HFF-Myc (cell line): ENCODE data around the gene KIAA1671.

ENCODE experiments used
- DNase-seq: peaks from one replicate; pipeline ENCODE4 v3.0.0-alpha.2; 2011; ENCODE audit warnings: low read depth; ENCODE audit errors: extremely low read depth
- H3K4me3 ChIP-seq: replicated peaks from 2 replicates; pipeline ENCODE4 v1.5.1; 2011; ENCODE audit warnings: low read depth, mild to moderate bottlenecking, control low read depth, low read length
- CTCF ChIP-seq: IDR thresholded peaks from 2 replicates; pipeline ENCODE4 v1.5.1; 2012; ENCODE audit warnings: mild to moderate bottlenecking, low read depth, low read length, control low read depth; ENCODE audit errors: missing control alignments

The KIAA1671 gene

DNA sequence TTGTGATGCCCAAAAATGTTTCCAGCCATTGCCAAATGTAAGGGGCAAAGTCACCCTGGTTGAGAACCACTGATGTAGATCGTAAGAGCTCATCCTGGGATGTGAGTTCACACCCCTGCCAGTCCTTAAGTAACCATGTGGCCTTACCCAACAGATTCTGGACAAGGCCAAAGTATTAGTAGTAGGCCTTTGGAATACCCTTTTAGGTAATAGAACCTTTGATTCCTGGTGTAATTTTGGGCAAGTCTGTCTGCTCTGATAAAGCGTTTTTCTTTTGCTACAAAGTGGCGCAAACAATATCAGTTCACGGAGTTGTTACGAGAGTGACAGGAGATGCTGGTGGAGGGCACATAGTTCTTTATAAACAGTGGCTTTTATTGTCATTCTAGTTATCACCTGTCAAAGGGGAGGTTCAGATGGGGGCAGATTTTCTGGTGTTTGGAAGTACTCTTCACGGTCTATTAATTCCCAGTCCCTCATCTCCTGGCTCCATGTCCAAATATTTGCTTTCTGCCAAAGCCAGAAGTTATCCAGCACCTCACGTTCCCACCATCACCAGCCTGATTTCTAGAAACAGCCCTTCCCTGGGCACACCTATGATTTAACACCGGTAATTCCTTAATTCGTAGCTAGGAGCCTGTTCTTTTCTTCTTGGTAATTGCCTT lies 173.3 kb downstream of the KIAA1671 start:
- no peak for DNase-seq
- no peak for TF ChIP-seq CTCF
- no peak overlapping the region for H3K4me3 ChIP-seq

GRCh38 chr22:25126510-25126909 lies 174.0 kb downstream of the KIAA1671 start:
- DNase-seq = no peak
- H3K4me3 ChIP-seq = no peak overlapping the region
- no peak for TF ChIP-seq CTCF

DNA sequence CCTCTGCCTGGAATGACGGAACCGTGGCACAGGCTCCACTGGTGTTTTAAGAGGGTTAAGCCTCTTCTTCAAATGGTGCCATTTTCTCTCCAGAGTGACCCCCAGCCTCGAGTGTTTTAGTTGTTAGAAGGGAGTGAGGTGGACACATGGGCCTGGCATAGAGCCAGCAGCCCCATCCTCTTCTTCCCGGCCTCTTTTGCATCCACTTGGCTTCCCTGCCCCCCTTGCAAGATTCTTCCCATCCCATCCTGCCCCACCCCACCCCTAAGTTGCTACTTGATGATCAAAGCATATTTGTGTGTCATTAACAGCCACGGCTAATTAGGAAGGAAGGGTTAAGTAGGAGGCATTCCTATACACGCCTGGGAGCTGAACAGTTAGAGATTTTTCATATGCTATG lies 174.8 kb downstream of the KIAA1671 start:
- TF ChIP-seq CTCF = no peak
- no peak overlapping the region for H3K4me3 ChIP-seq
- DNase-seq = no peak

DNA sequence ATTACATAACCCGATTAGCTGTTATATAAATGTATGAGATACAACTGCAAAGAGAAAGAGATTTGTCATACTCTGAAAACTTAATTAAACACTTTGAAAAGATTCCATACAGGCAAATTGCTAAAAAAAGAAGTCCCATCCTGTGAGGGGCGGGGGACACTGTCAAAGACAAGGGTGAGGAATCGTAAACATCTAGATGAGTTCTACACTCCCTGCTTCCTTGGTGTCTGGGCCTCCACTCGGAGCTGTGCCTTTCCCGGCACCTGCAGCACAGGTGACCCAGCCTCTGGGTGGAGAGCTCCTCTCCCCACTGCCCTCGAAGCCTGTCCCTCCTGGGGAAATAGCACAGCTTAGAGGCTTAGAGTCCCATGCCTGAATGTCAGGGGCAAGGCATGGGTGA lies 177.9 kb downstream of the KIAA1671 start:
- no peak overlapping the region for H3K4me3 ChIP-seq
- TF ChIP-seq CTCF = no peak
- DNase-seq = no peak

DNA sequence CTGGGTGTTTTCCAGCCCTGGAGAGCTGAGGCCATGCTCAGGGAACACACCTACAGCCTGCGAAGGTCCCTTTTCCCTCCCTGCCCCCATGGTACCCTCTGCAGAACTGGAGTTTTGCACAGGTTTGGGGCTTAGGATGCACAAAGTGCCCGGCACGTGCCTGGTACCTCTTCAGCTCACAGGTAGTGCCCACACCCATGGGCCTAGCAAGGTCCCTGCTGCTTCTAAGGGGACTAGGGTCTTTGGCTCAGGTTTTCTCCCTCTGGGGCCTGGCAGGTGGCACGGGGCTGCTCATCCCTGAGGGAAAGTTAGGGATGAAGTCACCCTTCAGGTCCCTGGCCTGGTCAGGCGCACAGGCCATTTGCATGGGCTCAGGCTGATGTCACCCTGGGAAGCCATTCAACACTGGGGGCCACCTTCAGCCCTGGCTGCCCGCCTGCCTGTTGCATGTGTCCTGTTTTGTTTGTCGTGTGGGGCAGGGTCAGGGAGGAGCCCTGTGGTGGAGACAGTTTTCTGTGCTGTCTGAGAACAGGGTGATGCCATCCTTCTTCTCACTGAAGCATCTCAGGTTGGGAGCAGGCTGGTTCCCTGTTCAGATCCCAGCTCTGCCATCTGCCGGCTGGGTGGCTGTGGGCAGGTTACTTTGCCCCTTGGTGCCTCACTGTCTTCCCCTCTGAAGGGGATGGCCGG lies 178.8 kb downstream of the KIAA1671 start:
- H3K4me3 ChIP-seq = no peak overlapping the region
- TF ChIP-seq CTCF = no peak
- no peak for DNase-seq

GRCh38 chr22:25134028-25134427 lies 181.5 kb downstream of the KIAA1671 start:
- no peak overlapping the region for H3K4me3 ChIP-seq
- no peak for DNase-seq
- no peak for TF ChIP-seq CTCF
